ENCODE measurements around the gene CTXN1.

DNA sequence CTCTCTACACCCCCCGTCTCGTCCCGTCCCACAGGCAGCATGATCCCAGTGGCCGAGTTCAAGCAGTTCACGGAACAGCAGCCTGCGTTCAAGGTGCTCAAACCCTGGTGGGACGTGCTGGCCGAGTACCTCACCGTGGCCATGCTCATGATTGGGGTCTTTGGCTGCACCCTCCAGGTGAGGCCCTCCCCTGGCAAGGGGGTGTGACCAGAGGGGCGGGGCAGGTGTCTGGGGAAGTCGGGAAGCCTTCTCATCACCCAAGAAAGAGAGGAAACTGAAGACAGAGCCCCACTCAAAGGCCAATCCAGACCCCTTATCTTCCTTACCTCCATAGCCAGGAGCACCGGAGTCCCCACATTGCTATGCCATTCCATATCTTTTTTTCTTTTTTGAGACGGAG is 30.4 kb downstream of the CTXN1 start:
- TF ChIP-seq ZNF274 (IDR thresholded peaks at IDR 0.05; ENCODE audit: low read length): no peak
- no peak for TF ChIP-seq ZNF274 (tag by site-specific recombination; IDR thresholded peaks at IDR 0.05; ENCODE audit: borderline replicate concordance)
- TF ChIP-seq ZBTB1 (tag by site-specific recombination; IDR thresholded peaks at IDR 0.05): no peak
- TF ChIP-seq, protein P1, sequence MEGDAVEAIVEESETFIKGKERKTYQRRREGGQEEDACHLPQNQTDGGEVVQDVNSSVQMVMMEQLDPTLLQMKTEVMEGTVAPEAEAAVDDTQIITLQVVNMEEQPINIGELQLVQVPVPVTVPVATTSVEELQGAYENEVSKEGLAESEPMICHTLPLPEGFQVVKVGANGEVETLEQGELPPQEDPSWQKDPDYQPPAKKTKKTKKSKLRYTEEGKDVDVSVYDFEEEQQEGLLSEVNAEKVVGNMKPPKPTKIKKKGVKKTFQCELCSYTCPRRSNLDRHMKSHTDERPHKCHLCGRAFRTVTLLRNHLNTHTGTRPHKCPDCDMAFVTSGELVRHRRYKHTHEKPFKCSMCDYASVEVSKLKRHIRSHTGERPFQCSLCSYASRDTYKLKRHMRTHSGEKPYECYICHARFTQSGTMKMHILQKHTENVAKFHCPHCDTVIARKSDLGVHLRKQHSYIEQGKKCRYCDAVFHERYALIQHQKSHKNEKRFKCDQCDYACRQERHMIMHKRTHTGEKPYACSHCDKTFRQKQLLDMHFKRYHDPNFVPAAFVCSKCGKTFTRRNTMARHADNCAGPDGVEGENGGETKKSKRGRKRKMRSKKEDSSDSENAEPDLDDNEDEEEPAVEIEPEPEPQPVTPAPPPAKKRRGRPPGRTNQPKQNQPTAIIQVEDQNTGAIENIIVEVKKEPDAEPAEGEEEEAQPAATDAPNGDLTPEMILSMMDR (tag by site-specific recombination; IDR thresholded peaks at IDR 0.05): no peak
- no peak for TF ChIP-seq ZNF184 (tag by site-specific recombination; IDR thresholded peaks at IDR 0.05)
- TF ChIP-seq SETDB1 (IDR thresholded peaks at IDR 0.05; ENCODE audit: insufficient read length, low read length): no peak
- TF ChIP-seq ZBTB21 (tag by site-specific recombination; IDR thresholded peaks at IDR 0.05): no peak
- TF ChIP-seq, protein P2, sequence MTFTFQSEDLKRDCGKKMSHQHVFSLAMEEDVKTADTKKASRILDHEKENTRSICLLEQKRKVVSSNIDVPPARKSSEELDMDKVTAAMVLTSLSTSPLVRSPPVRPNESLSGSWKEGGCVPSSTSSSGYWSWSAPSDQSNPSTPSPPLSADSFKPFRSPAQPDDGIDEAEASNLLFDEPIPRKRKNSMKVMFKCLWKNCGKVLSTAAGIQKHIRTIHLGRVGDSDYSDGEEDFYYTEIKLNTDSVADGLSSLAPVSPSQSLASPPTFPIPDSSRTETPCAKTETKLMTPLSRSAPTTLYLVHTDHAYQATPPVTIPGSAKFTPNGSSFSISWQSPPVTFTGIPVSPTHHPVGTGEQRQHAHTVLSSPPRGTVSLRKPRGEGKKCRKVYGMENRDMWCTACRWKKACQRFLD (tag by site-specific recombination; IDR thresholded peaks at IDR 0.05): no peak
- TF ChIP-seq, protein P3, sequence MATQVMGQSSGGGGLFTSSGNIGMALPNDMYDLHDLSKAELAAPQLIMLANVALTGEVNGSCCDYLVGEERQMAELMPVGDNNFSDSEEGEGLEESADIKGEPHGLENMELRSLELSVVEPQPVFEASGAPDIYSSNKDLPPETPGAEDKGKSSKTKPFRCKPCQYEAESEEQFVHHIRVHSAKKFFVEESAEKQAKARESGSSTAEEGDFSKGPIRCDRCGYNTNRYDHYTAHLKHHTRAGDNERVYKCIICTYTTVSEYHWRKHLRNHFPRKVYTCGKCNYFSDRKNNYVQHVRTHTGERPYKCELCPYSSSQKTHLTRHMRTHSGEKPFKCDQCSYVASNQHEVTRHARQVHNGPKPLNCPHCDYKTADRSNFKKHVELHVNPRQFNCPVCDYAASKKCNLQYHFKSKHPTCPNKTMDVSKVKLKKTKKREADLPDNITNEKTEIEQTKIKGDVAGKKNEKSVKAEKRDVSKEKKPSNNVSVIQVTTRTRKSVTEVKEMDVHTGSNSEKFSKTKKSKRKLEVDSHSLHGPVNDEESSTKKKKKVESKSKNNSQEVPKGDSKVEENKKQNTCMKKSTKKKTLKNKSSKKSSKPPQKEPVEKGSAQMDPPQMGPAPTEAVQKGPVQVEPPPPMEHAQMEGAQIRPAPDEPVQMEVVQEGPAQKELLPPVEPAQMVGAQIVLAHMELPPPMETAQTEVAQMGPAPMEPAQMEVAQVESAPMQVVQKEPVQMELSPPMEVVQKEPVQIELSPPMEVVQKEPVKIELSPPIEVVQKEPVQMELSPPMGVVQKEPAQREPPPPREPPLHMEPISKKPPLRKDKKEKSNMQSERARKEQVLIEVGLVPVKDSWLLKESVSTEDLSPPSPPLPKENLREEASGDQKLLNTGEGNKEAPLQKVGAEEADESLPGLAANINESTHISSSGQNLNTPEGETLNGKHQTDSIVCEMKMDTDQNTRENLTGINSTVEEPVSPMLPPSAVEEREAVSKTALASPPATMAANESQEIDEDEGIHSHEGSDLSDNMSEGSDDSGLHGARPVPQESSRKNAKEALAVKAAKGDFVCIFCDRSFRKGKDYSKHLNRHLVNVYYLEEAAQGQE (tag by site-specific recombination; IDR thresholded peaks at IDR 0.05): no peak
- TF ChIP-seq, protein P4, sequence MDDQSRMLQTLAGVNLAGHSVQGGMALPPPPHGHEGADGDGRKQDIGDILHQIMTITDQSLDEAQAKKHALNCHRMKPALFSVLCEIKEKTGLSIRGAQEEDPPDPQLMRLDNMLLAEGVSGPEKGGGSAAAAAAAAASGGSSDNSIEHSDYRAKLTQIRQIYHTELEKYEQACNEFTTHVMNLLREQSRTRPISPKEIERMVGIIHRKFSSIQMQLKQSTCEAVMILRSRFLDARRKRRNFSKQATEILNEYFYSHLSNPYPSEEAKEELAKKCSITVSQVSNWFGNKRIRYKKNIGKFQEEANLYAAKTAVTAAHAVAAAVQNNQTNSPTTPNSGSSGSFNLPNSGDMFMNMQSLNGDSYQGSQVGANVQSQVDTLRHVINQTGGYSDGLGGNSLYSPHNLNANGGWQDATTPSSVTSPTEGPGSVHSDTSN (CRISPR knock-in tag; IDR thresholded peaks at IDR 0.05): no peak
